Cardiac muscle cell (in vitro differentiated cells and primary cell): ENCODE measurements around the gene RGS3. TPM values are rescaled to one million over a fixed set of nuclear protein-coding genes. Genes with fewer than 3 reads are reported as not detected.

ENCODE experiments used
- DNase-seq, 2 donors: peaks; one replicate each; pipeline versions ENCODE4 v3.0.0 to v3.0.0-alpha.2; 2010 to 2017; ENCODE audit warnings: low read depth in 1 of 2, low spot score in 1 of 2
- H3K27ac ChIP-seq: fragments of 200-600 bp; sonication (generic); 2 replicates; pipeline ENCODE4 v1.5.1; 2016
- H3K27me3 ChIP-seq: fragments of 200-600 bp; sonication (generic); 2 replicates; pipeline ENCODE4 v1.6.0; 2016; ENCODE audit warnings: control low read depth
- H3K36me3 ChIP-seq: fragments of 200-600 bp; sonication (generic); 2 replicates; pipeline ENCODE4 v1.5.1; 2016; ENCODE audit warnings: control low read depth
- H3K4me1 ChIP-seq: fragments of 200-600 bp; sonication (generic); 2 replicates; pipeline ENCODE4 v1.8.1; 2017; ENCODE audit warnings: low read depth, mild to moderate bottlenecking, mixed run types
- H3K4me3 ChIP-seq: fragments of 200-600 bp; sonication (generic); 2 replicates; pipeline ENCODE4 v1.5.1; 2016; ENCODE audit warnings: mild to moderate bottlenecking
- H3K9me3 ChIP-seq: fragments of 200-600 bp; sonication (generic); 2 replicates; pipeline ENCODE4 v1.5.1; 2017; ENCODE audit warnings: low read depth, mild to moderate bottlenecking, control low read depth
- polyA plus RNA-seq: library from polyadenylated mRNA; unstranded; fragments of >200 nt; fragmentation: Nextera tagmentation; extraction: Ambion mirVana; gene quantifications from 2 replicates; pipeline ENCODE4 v1.2.1, GENCODE V29; 2016
- total RNA-seq: library from RNA; depleted of rRNA; stranded (reverse); fragments of >200 nt; gene quantifications from 2 replicates; pipeline ENCODE4 v1.2.3, GENCODE V29; 2016
- TF ChIP-seq, protein P1 (sequence below): IDR thresholded peaks from 2 replicates; pipeline ENCODE4 v1.5.1; 2012; ENCODE audit warnings: low read depth, mild to moderate bottlenecking, low read length

Gene RGS3
- total and polyA plus RNA-seq, 2 experiments from 2014 or later = 94.7 to 126 TPM

DNA sequence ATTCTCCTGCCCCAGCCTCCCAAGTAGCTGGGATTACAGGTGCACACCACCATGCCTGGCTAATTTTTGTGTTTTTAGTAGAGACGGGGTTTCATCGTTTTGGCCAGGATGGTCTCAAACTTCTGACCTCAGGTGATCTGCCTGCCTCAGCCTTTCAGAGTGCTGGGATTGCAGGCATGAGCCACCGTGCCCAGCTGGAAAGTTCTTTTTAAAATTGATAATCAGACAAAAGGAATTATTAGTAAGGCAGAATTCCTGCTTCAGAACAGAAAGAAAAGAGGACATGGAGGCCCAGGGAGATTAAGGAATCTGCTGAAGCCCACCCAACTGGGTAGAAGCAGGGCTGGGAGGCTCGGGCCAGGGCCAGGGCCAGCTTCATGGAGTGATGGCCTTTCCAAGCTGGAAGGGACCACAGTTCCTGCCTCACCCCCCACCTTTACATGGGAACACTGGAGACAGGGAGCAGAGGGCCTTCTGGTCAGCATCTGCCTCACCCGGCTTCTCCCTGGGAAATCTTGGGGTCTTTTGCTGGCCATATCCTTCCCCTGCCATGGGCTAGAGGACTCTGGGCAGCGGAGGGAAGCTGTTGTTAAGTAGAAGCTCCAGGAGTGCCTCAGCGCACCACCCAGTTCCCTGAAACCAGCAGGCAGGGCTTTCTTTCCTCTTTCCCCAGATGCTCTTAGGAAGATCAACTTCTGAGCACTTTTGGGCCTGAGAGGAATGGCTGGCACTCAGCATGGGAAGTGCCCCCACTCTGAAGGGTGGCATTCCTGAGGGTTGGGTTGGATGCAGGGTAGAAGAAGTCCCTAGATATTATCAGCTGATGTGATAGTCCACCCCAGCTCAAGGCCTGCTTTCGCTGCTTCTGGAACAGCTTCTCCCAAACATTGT lies 70.1 kb downstream of the RGS3 start:
- peak overlapping the region; percentile 62 for H3K27ac ChIP-seq
- H3K27me3 ChIP-seq = no peaks in the 10 kb centered on the region
- no peak overlapping the region for H3K4me3 ChIP-seq
- H3K9me3 ChIP-seq = no peaks in the 10 kb centered on the region
- peak in 1 of 2 donors; percentile 46 for DNase-seq
- TF ChIP-seq, protein P1, sequence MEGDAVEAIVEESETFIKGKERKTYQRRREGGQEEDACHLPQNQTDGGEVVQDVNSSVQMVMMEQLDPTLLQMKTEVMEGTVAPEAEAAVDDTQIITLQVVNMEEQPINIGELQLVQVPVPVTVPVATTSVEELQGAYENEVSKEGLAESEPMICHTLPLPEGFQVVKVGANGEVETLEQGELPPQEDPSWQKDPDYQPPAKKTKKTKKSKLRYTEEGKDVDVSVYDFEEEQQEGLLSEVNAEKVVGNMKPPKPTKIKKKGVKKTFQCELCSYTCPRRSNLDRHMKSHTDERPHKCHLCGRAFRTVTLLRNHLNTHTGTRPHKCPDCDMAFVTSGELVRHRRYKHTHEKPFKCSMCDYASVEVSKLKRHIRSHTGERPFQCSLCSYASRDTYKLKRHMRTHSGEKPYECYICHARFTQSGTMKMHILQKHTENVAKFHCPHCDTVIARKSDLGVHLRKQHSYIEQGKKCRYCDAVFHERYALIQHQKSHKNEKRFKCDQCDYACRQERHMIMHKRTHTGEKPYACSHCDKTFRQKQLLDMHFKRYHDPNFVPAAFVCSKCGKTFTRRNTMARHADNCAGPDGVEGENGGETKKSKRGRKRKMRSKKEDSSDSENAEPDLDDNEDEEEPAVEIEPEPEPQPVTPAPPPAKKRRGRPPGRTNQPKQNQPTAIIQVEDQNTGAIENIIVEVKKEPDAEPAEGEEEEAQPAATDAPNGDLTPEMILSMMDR = no peak
- no peaks in the 10 kb centered on the region for H3K36me3 ChIP-seq
- peaks cover 20% of the 10 kb centered on the region for H3K4me1 ChIP-seq

DNA sequence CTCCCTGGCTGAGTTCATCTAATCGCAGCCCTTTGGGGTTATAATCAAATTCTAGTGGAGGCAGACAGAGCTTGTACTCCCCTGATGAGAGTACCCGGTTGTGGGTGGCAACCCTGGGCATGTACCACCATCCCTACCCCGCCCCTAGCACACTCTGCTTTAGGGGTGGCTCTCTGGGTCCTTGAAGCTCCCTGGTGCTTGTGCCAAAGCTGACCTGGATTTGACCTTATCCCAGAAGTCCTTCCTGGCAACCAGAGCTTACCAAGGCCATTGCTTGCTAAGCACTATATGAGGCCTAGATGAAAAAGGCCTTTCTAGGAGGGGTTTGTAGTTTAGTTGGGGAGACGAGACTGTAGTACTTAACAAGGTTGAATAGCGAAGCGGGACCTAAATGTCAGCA lies 72.2 kb downstream of the RGS3 start:
- Histone ChIP-seq H3K9me3 (no peaks in the 10 kb centered on the region), H3K27ac (peak overlapping the region; percentile 34), H3K4me3 (no peak overlapping the region), H3K27me3 (no peaks in the 10 kb centered on the region), H3K36me3 (no peaks in the 10 kb centered on the region), H3K4me1 (peaks cover 17% of the 10 kb centered on the region)
- TF ChIP-seq, protein P1 = no peak
- DNase-seq = no peak

DNA sequence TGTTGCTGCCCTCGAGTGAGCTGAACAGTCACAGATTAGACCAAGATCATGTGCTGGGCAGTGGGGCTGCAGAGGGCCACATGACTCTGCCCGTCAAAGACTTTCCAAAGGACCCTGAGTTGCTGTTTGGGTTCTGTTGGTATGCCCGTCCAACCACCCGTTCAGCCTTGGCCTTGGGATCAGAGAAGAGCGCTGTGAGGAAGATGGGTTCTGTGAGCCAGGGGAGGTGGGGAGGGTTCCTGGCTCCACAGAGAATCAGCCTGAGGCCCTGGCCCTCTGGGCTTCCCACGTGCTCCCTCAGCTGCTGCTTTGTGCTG lies 72.6 kb downstream of the RGS3 start:
- Histone ChIP-seq H3K4me3 (no peak overlapping the region), H3K27me3 (no peaks in the 10 kb centered on the region), H3K9me3 (no peaks in the 10 kb centered on the region), H3K4me1 (peaks cover 21% of the 10 kb centered on the region), H3K27ac (no peak overlapping the region), H3K36me3 (no peaks in the 10 kb centered on the region)
- TF ChIP-seq, protein P1 = no peak
- no peak for DNase-seq

DNA sequence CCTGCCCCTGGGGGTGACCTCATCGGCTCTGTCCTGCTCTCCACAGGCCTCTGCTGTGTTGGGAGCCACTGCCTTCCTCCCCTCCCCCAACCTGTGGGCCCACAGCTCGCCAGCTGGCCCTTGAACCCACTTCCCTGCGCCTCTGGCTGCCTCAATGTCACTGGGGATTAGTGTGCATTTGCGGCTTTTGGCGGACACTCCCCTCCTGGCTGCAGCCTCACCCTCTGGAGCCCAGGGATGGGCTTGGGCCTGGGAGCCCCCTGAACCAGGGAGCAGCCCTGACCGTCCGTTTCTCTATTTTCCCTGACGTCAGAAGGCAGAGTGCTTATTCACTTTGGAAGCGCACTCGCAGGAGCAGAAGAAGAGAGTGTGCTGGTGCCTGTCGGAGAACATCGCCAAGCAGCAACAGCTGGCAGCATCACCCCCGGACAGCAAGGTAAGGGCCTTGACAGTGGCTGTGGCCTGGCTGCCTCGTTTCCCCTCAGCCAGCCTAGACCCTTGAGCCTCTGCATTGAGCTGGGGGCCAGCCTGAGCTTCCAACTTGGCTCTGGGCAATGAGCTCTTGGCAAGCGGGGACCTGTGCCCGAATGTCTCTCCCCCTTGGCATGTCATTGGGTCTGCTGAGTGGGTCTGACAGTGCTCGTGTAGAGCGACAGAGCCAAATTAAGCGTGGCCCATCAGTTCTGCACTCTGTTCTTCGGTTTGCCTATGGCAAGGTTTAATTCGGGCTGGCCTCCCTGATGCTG lies 73.1 kb downstream of the RGS3 start:
- Histone ChIP-seq H3K9me3 (no peaks in the 10 kb centered on the region), H3K27ac (no peak overlapping the region), H3K4me1 (peaks cover 21% of the 10 kb centered on the region), H3K36me3 (no peaks in the 10 kb centered on the region), H3K4me3 (no peak overlapping the region), H3K27me3 (no peaks in the 10 kb centered on the region)
- TF ChIP-seq, protein P1 = no peak
- peak in 1 of 2 donors; percentile 49 for DNase-seq

DNA sequence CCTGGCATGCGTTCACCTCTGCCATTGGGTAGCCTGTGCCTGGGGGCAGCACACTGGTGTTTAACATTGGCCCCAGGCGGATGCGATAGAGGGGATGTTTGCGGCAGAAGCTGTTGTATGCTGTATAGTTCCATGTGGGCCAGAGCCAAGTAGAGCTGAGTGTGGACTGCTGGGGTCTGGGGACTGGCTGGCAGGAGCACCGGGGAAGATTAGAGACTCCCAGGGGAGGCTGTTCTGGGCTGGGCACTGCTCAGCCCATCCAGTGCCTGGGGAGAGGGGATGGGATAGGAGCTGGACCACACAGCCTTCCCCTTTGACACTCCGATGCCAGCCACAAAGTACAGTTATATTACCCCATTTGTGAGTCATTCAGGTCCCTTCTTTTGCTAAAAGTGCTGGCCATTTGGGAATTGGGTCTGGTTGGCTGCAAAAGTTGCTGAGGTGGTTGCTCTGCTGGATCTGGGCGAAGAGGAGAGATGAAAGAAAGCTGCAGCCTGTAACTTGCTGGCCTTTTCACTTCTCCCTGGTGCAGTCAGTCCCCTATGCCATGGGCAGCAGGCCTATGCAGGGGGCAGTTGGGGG lies 73.8 kb downstream of the RGS3 start:
- Histone ChIP-seq H3K4me3 (no peak overlapping the region), H3K36me3 (no peaks in the 10 kb centered on the region), H3K9me3 (no peaks in the 10 kb centered on the region), H3K27me3 (no peaks in the 10 kb centered on the region), H3K27ac (no peak overlapping the region), H3K4me1 (peaks cover 24% of the 10 kb centered on the region)
- no peak for DNase-seq
- TF ChIP-seq, protein P1 = no peak
